ENCODE data around the gene GPR31.
"Not testable (repeated sequence)": the region's sequence is repeated elsewhere in the genome, so short reads cannot be mapped to it uniquely, and the experiment has no call there.

GPR31 gene

GRCh38 chr6:167157863-167158262 lies at the start of gene GPR31:
GPR31 (minus strand) TSS chr6:167157980; CDS start chr6:167157831, 149 bp downstream.
- no peak for DNase-seq

GRCh38 chr6:167207527-167207926 lies 49.7 kb upstream of the GPR31 start:
- DNase-seq = no peak

- not testable (repeated sequence) for DNase-seq
Observed at GRCh38 chr6:167205316-167205715, 47.5 kb upstream of the GPR31 start.

- not testable (repeated sequence) for DNase-seq
Observed at GRCh38 chr6:167204059-167204348, 46.2 kb upstream of the GPR31 start.

- DNase-seq = not testable (repeated sequence)
Observed at GRCh38 chr6:167203261-167204058, 45.7 kb upstream of the GPR31 start.

- not testable (repeated sequence) for DNase-seq
Observed at GRCh38 chr6:167202613-167203012, 44.8 kb upstream of the GPR31 start.

- DNase-seq = no peak
Observed at GRCh38 chr6:167200806-167201205, 43.0 kb upstream of the GPR31 start.

GRCh38 chr6:167195941-167196610 lies 38.3 kb upstream of the GPR31 start:
- not testable (repeated sequence) for DNase-seq

- not testable (repeated sequence) for DNase-seq
Observed at GRCh38 chr6:167193515-167194125, 35.8 kb upstream of the GPR31 start.

- not testable (repeated sequence) for DNase-seq
Observed at GRCh38 chr6:167191043-167191583, 33.3 kb upstream of the GPR31 start.

- not testable (repeated sequence) for DNase-seq
Observed at GRCh38 chr6:167187275-167187674, 29.5 kb upstream of the GPR31 start.

GRCh38 chr6:167185101-167185500 lies 27.3 kb upstream of the GPR31 start:
- not testable (repeated sequence) for DNase-seq

- not testable (repeated sequence) for DNase-seq
Observed at GRCh38 chr6:167182913-167183314, 25.1 kb upstream of the GPR31 start.

- not testable (repeated sequence) for DNase-seq
Observed at GRCh38 chr6:167181351-167181750, 23.6 kb upstream of the GPR31 start.

GRCh38 chr6:167180086-167180485 lies 22.3 kb upstream of the GPR31 start:
- DNase-seq = not testable (repeated sequence)

- DNase-seq = not testable (repeated sequence)
Observed at GRCh38 chr6:167178896-167179655, 21.3 kb upstream of the GPR31 start.

GRCh38 chr6:167177271-167177670 lies 19.5 kb upstream of the GPR31 start:
- DNase-seq = not testable (repeated sequence)

- DNase-seq = not testable (repeated sequence)
Observed at GRCh38 chr6:167172011-167172410, 14.2 kb upstream of the GPR31 start.

GRCh38 chr6:167171300-167171699 lies 13.5 kb upstream of the GPR31 start:
- DNase-seq = not testable (repeated sequence)

GRCh38 chr6:167169867-167170266 lies 12.1 kb upstream of the GPR31 start:
- not testable (repeated sequence) for DNase-seq

GRCh38 chr6:167168296-167168695 lies 10.5 kb upstream of the GPR31 start:
- DNase-seq = not testable (repeated sequence)

GRCh38 chr6:167167699-167168098 lies 9.9 kb upstream of the GPR31 start:
- DNase-seq = not testable (repeated sequence)
